ENCODE measurements around the gene GAS2L1. TPM values are rescaled to one million over a fixed set of nuclear protein-coding genes. Genes with fewer than 3 reads are reported as not detected.

The GAS2L1 gene
- total and polyA plus RNA-seq, 3 experiments from 2014 or later, result 0.58 to 0.71 (median 0.61) TPM

Other genes with a start within 250 kb of the GAS2L1 start
- gene C22orf31, start 244.8 kb upstream of the GAS2L1 start, total RNA-seq, result not detected
- not detected for gene C22orf31, start 244.8 kb upstream of the GAS2L1 start, polyA plus RNA-seq
- gene KREMEN1, start 233.6 kb upstream of the GAS2L1 start, total RNA-seq, result under 1 TPM; 0.16 to 0.28 TPM
- not detected for gene KREMEN1, start 233.6 kb upstream of the GAS2L1 start, polyA plus RNA-seq
- gene EMID1, start 100.8 kb upstream of the GAS2L1 start, total RNA-seq, result not detected
- 0.31 TPM for gene EMID1, start 100.8 kb upstream of the GAS2L1 start, polyA plus RNA-seq
- gene RHBDD3, start 38.7 kb upstream of the GAS2L1 start, total RNA-seq, result 10 to 100 TPM; 37.9 to 41.0 TPM
- 10.4 TPM for gene RHBDD3, start 38.7 kb upstream of the GAS2L1 start, polyA plus RNA-seq
- gene EWSR1, start 38.4 kb upstream of the GAS2L1 start, total RNA-seq, result 100 to 1,000 TPM; 312 to 327 TPM
- 219 TPM for gene EWSR1, start 38.4 kb upstream of the GAS2L1 start, polyA plus RNA-seq
- not detected for gene RASL10A, start 9.0 kb downstream of the GAS2L1 start, total RNA-seq
- not detected for gene RASL10A, start 9.0 kb downstream of the GAS2L1 start, polyA plus RNA-seq
- gene AP1B1, start 81.9 kb downstream of the GAS2L1 start, total RNA-seq, result 10 to 100 TPM; 75.0 to 75.1 TPM
- gene AP1B1, start 81.9 kb downstream of the GAS2L1 start, polyA plus RNA-seq, result 22.9 TPM
- not detected for gene RFPL1, start 131.9 kb downstream of the GAS2L1 start, total RNA-seq
- gene RFPL1, start 131.9 kb downstream of the GAS2L1 start, polyA plus RNA-seq, result not detected
- gene NEFH, start 173.6 kb downstream of the GAS2L1 start, total RNA-seq, result 1 to 10 TPM; 6.3 to 7.1 TPM
- 1.6 TPM for gene NEFH, start 173.6 kb downstream of the GAS2L1 start, polyA plus RNA-seq
- 10 to 100 TPM; 62.6 to 64.1 TPM for gene THOC5, start 247.1 kb downstream of the GAS2L1 start, total RNA-seq
- gene THOC5, start 247.1 kb downstream of the GAS2L1 start, polyA plus RNA-seq, result 28.5 TPM